Central memory CD8-positive, alpha-beta T cell (primary cell): Measurements from ENCODE around the gene ADAMTSL2.

Experiments used
- ATAC-seq: fragments of 150-1000 bp; cut with Tn5 transposase; replicated peaks from 2 replicates; pipeline ENCODE4 v1.10.0; 2022; ENCODE audit warnings: mild to moderate bottlenecking, moderate FRiP score, moderate number of reproducible peaks; ENCODE audit not compliant: poor library complexity, severe bottlenecking; ENCODE audit errors: extremely low read depth
- DNase-seq, 2 donors: peaks; one replicate each; pipeline ENCODE4 v3.0.0; 2021; ENCODE audit warnings: low spot score in 2 of 2
- H3K27ac Mint-ChIP-seq: one replicate; pipeline ENCODE4 v1.8.0; 2022; ENCODE audit warnings: low read depth, mild to moderate bottlenecking, moderate library complexity, mixed read lengths
- H3K27me3 Mint-ChIP-seq: one replicate; pipeline ENCODE4 v1.8.0; 2022; ENCODE audit warnings: mixed read lengths
- H3K36me3 Mint-ChIP-seq: one replicate; pipeline ENCODE4 v1.8.0; 2022; ENCODE audit warnings: mild to moderate bottlenecking, moderate library complexity, mixed read lengths; ENCODE audit not compliant: insufficient read depth
- H3K4me1 Mint-ChIP-seq: one replicate; pipeline ENCODE4 v1.8.0; 2022; ENCODE audit warnings: mixed read lengths
- H3K4me3 Mint-ChIP-seq: one replicate; pipeline ENCODE4 v1.8.0; 2022; ENCODE audit warnings: mild to moderate bottlenecking, moderate library complexity, mixed read lengths
- H3K9me3 Mint-ChIP-seq: one replicate; pipeline ENCODE4 v1.8.0; 2022; ENCODE audit warnings: mixed read lengths

ADAMTSL2 gene

DNA sequence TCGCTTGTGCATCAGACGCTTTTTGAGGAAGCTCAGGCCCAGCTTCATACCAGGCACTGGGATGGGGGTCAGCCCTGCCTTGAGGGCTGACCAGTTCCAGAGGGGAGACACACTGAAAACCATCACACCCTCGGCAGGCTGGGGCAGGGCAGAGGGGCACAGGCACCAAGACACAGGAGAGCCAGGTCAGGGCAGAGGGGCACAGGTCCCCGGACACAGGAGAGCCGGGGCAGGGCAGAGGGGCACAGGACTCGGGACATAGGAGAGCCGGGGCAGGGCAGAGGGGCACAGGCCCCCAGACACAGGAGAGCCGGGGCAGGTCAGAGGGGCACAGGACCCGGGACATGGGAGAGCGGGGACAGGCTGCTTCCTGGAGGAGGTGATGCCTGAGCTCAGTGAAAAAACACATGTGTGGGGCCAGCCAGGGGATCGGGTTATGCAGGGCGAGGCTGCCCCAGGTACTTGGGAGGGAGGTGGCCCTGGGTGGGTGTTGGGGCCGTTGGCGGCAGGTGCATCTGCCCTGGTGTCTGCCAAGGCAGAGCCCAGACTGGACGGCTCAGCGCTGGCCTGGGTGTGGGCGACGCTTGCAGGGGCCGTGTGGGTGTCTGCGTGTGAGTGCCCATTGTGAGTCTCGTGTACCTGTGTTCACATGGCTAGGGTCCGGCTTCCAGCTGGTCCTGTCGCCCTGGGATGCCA lies 40.5 kb upstream of the ADAMTSL2 start:
- H3K27ac Mint-ChIP-seq = no peak overlapping the region
- peaks cover 27% of the 10 kb centered on the region for H3K27me3 Mint-ChIP-seq
- no peak overlapping the region for H3K4me3 Mint-ChIP-seq
- DNase-seq (no peak), ATAC-seq (no peak)
- H3K9me3 Mint-ChIP-seq = no peaks in the 10 kb centered on the region
- H3K36me3 Mint-ChIP-seq = no peaks in the 10 kb centered on the region
- H3K4me1 Mint-ChIP-seq = no peaks in the 10 kb centered on the region

- Mint-ChIP-seq H3K4me3 (no peak overlapping the region), H3K4me1 (no peaks in the 10 kb centered on the region), H3K27ac (no peak overlapping the region), H3K36me3 (no peaks in the 10 kb centered on the region), H3K9me3 (no peaks in the 10 kb centered on the region), H3K27me3 (peaks cover 19% of the 10 kb centered on the region)
- DNase-seq (no peak), ATAC-seq (no peak)
These were observed 39.7 kb upstream of the ADAMTSL2 start for GRCh38 chr9:133494636-133495326.

GRCh38 chr9:133495327-133496293 lies 38.9 kb upstream of the ADAMTSL2 start:
- DNase-seq = no peak
- Mint-ChIP-seq H3K4me1 (no peaks in the 10 kb centered on the region), H3K36me3 (no peaks in the 10 kb centered on the region)

DNA sequence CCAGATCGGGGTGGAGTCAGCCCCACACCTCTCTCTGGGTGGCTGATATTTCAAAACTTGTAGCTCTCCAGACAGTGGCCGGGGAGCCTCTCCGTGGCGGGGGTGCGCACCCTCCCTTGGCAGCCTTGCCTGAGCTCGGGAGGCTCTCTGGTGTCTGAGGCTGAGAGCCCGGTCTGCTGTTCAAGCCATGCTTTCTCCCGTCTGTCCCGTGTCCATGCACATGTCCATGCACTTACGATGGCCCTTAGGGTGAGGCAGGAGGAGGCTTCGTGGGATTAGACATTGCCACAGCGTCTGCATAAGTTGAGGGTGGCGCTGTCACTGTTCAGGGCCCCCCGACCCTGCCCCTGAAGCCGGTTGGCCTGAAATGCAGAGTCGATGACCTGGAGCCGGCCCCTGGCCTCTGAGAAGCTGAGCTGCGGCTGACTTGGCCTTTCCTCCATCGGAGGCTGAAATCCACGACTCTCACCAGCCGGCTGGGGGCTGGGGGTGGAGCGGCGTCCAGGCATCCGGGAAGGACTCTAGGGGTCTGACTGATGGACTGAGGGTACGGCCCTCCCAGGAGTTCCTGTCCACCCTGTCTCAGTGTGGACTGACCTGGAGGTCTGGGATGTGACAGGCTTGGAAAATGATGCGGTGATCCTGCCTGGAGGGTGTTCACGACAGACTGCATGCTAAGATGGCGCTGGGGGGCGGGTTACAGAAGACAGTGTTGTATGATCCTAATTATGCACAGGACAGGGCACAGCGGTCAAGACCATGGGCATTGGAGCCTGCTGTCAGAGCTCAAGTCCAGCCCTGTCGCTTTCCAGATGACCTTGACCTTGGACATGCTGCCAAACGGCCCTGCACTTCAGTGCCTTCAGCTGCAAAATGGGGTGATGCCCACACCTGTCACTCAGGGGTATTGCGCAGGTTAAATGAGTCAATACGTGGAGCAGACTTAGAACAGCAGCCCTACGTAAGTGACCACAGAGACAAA lies 37.4 kb upstream of the ADAMTSL2 start:
- peaks cover 10% of the 10 kb centered on the region for H3K9me3 Mint-ChIP-seq
- H3K27me3 Mint-ChIP-seq = peaks cover 32% of the 10 kb centered on the region
- H3K27ac Mint-ChIP-seq = no peak overlapping the region
- H3K36me3 Mint-ChIP-seq = no peaks in the 10 kb centered on the region
- no peaks in the 10 kb centered on the region for H3K4me1 Mint-ChIP-seq
- ATAC-seq (no peak), DNase-seq (no peak)
- no peak overlapping the region for H3K4me3 Mint-ChIP-seq

More at GRCh38 chr9:133495327-133496293, 38.9 kb upstream of the ADAMTSL2 start:
- no peak overlapping the region for H3K4me3 Mint-ChIP-seq
- H3K27me3 Mint-ChIP-seq = peaks cover 17% of the 10 kb centered on the region
- H3K9me3 Mint-ChIP-seq = no peaks in the 10 kb centered on the region
- no peak overlapping the region for H3K27ac Mint-ChIP-seq
- ATAC-seq = no peak

DNA sequence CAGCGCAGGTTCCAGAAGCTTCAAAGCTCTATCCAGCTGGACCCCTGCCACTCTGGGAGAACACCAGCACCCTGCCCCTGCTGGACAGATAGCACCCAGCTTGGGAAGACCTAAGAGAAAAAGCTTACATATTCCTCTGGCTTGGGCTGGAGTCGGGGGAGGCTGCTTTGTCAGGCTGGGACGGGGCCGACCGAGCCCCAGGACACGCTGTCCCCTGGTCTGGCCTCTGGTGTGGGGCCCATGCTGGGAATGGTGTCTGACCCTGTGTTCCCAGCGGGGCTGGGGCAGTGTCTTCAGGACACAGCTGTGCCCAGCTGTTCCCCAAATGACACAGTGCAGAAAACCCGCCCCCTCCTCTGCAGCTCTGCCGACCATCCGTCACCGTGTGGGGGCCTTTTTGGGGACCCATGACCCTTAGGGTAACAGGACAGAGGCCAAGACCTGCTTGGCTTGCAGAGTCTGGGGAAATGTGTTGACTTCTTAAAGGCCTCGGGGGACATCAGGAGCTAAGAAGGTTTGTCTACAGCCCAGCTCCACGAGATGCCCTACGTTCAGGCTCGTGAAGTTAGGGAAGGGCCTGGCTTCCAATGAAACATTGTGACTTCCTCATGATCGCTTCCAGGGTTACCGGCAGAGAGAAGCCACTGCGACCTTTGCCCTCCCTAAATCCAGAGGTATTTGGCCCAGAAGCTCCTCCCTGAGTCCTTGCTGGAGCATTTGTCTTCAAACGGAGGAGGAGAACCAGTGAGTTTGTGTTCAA lies 35.2 kb upstream of the ADAMTSL2 start:
- H3K27ac Mint-ChIP-seq = no peak overlapping the region
- H3K27me3 Mint-ChIP-seq = peaks cover 52% of the 10 kb centered on the region
- peaks cover 16% of the 10 kb centered on the region for H3K9me3 Mint-ChIP-seq
- DNase-seq = no peak
- H3K4me3 Mint-ChIP-seq = no peak overlapping the region
- no peak for ATAC-seq
- no peaks in the 10 kb centered on the region for H3K36me3 Mint-ChIP-seq
- H3K4me1 Mint-ChIP-seq = no peaks in the 10 kb centered on the region

- no peak for ATAC-seq
- peaks cover 16% of the 10 kb centered on the region for H3K9me3 Mint-ChIP-seq
- peaks cover 52% of the 10 kb centered on the region for H3K27me3 Mint-ChIP-seq
- no peak for DNase-seq
- H3K36me3 Mint-ChIP-seq = no peaks in the 10 kb centered on the region
- no peak overlapping the region for H3K4me3 Mint-ChIP-seq
- no peak overlapping the region for H3K27ac Mint-ChIP-seq
- no peaks in the 10 kb centered on the region for H3K4me1 Mint-ChIP-seq
These were observed 34.6 kb upstream of the ADAMTSL2 start for GRCh38 chr9:133499892-133500270.

DNA sequence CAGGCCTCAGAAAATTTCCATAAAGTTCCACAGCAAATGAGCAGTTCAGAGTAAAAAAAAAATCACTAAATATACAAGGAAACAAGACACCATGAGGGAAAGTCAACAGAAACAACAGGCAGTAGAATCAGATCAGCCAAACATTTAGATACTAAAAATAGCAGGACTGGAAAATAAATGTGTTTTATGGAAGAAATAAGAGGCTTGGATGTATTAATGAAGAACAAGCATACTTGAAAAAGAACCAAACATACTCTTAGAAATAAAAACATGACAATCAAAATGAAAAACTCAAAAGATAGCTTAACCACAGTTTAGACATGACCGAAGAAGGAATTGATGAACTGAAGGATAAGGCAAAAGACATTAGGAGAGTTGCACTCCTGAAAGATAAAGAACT lies 32.4 kb upstream of the ADAMTSL2 start:
- H3K27me3 Mint-ChIP-seq = peaks cover 59% of the 10 kb centered on the region
- H3K9me3 Mint-ChIP-seq = peaks cover 16% of the 10 kb centered on the region
- H3K4me1 Mint-ChIP-seq = no peaks in the 10 kb centered on the region
- H3K27ac Mint-ChIP-seq = no peak overlapping the region
- no peak for DNase-seq
- no peaks in the 10 kb centered on the region for H3K36me3 Mint-ChIP-seq
- ATAC-seq = no peak
- H3K4me3 Mint-ChIP-seq = no peak overlapping the region

DNA sequence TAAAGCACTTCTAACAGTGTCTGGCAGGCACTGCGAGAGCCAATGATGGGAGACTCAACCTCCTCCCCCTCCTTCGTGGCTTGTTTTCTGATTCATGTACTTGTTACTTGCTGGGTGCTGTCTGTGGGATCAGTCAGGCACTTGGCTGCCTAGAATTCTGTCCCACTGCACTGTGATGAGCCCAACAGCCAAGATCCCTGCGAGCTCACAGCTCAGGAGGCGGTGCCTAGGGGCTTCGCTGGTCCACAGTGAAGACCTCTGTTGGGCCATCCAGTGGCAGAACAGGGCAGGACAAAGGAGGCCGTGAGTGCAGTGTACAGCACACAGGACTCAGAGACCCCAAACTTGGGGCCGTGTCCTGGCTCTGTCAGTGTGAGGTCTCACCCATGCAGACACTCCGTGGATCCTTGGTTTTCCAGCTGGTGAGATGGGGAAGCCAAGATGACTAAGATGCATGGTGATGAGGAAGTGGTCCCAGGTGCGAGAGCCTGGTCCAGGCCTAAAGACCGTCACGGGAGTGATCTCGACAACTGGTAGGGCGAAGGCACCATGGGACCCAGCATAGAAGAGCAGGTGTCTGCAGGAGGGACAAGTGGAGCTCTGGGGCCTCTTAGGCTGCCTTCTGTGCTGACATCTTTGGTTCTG lies 29.2 kb upstream of the ADAMTSL2 start:
- no peaks in the 10 kb centered on the region for H3K4me1 Mint-ChIP-seq
- H3K27ac Mint-ChIP-seq = no peak overlapping the region
- H3K9me3 Mint-ChIP-seq = peaks cover 16% of the 10 kb centered on the region
- no peak overlapping the region for H3K4me3 Mint-ChIP-seq
- no peaks in the 10 kb centered on the region for H3K36me3 Mint-ChIP-seq
- ATAC-seq (no peak), DNase-seq (no peak)
- peaks cover 45% of the 10 kb centered on the region for H3K27me3 Mint-ChIP-seq

- ATAC-seq = no peak
These were observed 28.4 kb upstream of the ADAMTSL2 start for GRCh38 chr9:133505901-133506652.

DNA sequence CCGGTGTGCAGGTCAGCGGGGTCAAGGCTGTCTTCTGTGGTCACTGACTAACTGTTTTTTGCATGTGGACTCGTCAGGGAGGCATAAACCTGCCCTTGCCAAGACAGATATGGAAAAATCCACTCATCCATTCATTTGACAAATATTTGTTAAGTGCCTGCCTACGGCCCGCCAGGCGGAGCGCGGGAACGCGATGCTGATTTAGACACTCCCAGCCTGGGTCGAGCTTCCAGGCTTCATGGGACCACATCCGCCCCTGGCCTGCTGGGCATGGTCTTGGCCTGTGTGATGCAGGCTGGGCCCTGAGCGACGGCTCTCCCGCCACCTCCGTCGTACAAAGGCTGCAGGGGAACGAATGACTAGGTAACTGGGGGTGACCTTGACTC lies 27.9 kb upstream of the ADAMTSL2 start:
- Mint-ChIP-seq H3K27ac (no peak overlapping the region), H3K36me3 (no peaks in the 10 kb centered on the region), H3K4me1 (no peaks in the 10 kb centered on the region), H3K9me3 (peaks cover 8% of the 10 kb centered on the region), H3K27me3 (peaks cover 32% of the 10 kb centered on the region), H3K4me3 (no peak overlapping the region)
- ATAC-seq (no peak), DNase-seq (no peak)

More at GRCh38 chr9:133505901-133506652, 28.4 kb upstream of the ADAMTSL2 start:
- no peak overlapping the region for H3K27ac Mint-ChIP-seq
- no peak for DNase-seq
- no peak overlapping the region for H3K4me3 Mint-ChIP-seq
- peaks cover 38% of the 10 kb centered on the region for H3K27me3 Mint-ChIP-seq
- H3K4me1 Mint-ChIP-seq = no peaks in the 10 kb centered on the region
- H3K9me3 Mint-ChIP-seq = peaks cover 13% of the 10 kb centered on the region
- no peaks in the 10 kb centered on the region for H3K36me3 Mint-ChIP-seq
